Islet precursor cell (in vitro differentiated cells): ENCODE data around the gene PIGZ.
A peak's percentile ranks its signal among the peaks of the same experiment; 100 is the strongest.
"Not testable (repeated sequence)": the region's sequence is repeated elsewhere in the genome, so short reads cannot be mapped to it uniquely, and the experiment has no call there.

ENCODE experiments used
- DNase-seq: peaks from one replicate; pipeline ENCODE4 v3.0.0-alpha.2; 2018

PIGZ gene

DNA sequence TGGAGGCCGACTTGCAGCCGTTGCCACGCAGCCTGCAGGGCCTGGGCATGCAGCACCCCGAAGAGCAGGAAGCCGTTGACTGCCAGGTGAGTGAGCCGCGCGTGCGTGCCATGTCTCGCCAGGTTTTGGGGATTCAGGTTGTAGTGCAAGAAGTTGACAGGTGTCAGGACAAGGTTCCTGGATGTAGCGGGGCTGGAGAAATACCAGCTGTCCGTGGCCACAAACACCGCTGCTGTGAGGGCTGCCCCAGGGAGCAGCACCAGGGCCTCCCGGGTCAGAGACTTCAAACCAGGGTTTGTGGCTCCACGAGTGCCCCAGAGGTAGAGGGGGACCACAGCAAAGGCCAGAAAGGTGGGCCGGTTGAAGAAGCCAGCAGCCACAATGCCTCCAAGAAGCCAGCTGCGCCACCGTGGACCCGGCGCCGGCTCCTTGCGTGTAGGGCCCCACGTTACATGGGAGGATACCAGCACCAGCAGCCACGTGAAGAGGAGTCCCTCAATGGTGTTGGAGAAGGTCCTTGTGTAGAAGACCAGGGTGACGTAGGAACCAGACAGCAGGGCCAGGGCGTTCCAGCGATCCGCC lies 20.7 kb downstream of the PIGZ start:
- DNase-seq: no peak

DNA sequence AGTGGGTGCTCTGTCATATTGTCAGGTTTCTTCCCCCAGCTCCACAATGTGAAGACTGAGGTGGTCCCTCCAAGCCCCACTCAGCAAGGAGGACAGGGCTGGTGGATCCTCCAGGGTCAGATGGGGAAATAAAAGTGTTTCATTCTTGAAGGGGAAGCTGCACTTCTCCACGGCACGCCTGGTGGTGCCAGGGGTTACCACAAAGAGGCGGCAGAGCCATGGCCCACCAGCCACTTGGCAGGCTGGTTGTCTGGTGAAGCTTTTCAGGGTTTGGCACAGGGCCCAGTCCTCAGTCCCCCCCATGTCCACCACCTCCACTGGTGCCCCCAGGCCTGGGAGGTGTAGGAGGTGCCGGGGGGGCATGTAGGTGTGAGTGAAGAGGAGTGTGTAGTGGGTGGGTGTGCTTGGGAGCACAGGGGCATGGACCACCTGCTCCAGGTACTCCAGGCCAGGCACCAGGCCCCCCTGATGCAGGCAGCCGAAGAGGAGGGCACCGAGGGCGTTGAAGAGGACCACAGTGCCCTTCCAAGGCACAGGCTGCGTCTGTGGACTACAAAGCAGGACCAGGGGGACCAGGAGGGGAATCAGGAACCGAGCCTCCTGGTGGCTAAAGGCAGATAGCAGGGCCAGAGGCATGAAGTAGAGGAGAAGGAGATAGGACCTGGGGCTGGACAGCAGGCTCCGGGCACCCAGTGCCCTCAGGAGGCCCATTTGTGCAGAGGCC lies 21.3 kb downstream of the PIGZ start:
- DNase-seq: peak; percentile 72

DNA sequence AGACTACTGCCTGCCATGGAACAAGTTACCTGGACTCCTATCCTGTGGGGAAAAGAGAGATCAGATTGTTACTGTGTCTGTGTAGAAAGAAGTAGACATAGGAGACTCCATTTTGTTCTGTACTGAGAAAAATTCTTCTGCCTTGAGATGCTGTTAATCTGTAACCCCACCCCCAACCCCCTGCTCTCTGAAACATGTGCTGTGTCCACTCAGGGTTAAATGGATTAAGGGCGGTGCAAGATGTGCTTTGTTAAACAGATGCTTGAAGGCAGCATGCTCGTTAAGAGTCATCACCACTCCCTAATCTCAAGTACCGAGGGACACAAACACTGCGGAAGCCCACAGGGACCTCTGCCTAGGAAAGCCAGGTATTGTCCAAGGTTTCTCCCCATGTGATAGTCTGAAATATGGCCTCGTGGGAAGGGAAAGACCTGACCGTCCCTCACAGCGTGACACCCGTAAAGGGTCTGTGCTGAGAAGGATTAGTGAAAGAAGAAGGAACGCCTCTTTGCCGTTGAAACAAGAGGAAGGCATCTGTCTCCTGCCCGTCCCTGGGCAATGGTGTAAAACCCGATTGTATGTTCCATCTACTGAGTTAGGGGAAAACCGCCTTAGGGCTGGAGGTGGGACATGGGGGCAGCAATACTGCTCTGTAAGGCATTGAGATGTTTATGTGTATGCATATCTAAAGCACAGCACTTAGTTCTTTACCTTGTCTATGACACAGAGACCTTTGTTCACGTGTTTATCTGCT lies 24.4 kb downstream of the PIGZ start:
- DNase-seq: not testable (repeated sequence)

DNA sequence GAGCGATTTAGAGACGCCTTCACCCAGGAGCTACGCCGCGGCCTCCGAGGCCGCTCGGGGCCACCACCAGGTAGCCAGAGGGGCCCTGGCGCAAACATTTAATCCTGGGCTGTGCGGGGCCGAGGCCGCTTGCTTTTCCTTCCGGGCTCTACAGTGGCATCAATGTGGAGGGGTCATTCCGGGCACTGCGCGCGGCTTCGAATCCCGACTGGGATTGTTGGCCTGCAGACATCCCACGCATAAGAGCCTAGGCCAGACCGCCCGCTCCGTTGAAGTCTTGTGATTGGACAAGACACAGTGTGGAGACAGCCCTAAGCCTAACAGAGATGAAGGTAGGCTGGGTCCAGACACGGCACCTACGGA lies 25.7 kb downstream of the PIGZ start:
- DNase-seq: peak; percentile 61

DNA sequence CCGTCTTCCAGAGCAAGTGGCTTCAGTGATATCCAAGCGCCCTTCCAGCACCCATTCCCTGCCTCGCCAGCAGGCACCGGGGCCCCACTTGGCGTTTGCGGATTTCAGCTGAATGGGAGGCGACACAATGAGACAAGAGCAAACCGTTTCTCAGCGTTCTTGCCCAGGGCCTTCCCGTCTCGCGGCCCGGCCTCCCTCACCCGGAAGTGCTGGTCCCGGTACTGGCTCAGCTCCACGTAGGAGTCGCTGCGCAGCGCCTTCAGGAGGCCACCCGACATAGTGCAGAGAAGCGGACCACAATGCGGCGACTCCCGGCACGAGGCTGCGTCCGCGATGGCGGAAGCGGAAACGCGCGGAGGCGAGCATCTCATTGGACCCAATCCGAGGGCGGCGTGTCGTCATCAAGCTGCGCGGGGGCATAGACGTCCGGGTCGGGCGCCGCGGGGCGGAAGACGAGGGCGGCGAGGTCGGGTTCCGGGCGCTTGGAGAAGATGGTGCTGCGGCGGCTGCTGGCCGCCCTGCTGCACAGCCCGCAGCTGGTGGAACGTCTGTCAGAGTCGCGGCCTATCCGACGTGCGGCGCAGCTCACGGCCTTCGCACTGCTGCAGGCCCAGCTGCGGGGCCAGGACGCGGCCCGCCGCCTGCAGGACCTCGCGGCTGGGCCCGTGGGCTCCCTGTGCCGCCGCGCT lies 26.3 kb downstream of the PIGZ start, which contains the start of gene NCBP2:
Gene NCBP2 (minus strand): TSS at position 303 of the 689 bp plus-strand sequence. CDS start 25 bp downstream, at position 278.
- DNase-seq: peak; percentile 99

DNA sequence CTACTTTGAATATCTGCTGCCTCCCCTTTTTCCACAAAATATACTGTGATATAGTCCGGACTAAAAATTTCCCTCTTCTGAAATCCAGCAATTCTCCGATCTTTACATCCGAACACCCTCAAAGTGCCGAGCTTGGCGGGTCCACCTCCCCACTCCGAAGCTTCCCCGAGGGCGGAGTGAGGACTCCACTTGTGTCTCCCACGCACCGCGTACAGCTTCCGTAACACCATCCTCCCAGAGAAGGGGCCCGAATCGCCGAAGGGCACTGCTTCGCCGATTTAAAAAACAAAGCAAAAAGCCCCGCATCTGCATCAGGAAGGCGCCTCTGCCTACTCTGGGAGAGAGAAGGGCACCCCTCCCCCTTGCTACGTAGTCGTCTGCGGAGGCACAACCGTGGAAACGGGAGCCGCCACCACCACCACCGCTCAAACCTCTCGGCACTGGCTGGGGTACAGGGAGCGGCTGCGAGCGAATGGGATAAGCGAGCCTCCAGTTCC lies 26.9 kb downstream of the PIGZ start:
- DNase-seq: no peak

DNA sequence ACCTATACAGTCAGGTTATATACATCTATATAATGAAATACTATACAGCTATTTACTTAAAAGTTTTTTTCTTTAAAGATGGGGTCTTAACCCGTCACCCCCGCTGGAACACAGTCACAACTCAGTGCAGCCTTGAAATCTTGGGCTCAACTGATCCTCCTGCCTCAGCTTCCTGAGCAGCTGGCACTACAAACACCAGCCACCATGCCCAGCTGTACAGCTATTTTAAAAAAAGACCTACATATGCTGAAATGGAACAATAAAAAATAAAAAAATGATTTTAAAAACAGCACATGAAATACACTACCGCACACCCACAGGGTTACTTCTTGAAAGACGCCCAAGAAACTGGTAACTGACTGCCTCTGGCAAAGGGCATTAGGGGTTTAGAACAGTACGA lies 30.1 kb downstream of the PIGZ start:
- DNase-seq: no peak

DNA sequence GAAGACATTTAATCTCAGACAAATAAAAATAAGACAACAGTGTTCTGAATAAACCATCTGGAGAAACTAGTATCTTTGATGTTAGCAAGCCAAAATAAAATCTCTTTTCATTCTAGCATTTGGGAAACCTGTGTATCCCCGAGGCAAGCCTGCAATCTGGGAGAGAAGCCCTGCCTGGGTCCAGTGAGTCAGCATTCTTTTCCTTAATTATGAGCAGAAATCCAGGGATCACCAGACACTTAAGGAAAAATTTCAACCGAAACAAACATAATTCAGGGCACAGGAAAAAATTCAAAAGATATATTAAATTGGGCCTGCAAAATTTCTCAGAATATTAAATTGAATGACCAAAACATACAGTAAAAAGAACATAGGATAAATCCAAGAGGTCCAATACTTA lies 30.5 kb downstream of the PIGZ start:
- DNase-seq: no peak

DNA sequence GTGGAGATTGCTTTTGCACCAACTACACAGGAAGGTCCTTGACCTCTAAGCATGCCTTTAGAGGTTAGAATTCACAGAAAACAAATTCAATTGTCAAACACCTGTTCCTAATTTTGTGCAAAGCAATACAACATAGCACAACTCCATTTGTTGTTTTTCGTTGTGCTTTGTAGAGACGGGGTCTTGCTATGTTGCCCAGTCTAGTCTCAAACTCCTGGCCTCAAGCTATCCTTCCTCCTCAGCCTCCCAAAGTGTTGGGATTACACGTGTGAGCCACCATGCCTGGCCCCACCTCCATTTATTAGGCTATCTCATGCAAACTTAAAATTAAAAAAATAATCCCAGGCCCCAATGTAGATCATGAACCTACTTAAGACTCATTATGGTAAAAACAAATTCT lies 32.3 kb downstream of the PIGZ start:
- DNase-seq: no peak

DNA sequence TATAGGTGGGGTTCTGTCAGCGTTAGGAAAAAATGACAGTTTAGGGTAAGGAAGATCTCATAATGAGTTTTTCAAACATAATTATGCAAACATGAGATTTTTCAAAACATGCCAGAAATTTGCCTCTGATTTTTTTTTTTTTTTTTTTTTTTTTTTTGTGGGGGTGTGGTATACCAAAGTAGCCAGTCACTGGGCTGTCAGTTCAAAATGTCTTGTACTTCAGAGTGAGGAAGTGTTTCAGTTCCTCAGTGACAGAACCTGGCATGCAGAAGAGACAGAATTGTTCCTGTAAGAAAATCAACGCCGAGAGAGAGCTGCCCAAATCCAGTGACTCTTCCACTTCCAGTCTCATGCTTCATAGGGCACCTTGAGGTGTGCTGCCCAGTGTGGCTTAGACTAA lies 36.0 kb downstream of the PIGZ start:
- DNase-seq: no peak

DNA sequence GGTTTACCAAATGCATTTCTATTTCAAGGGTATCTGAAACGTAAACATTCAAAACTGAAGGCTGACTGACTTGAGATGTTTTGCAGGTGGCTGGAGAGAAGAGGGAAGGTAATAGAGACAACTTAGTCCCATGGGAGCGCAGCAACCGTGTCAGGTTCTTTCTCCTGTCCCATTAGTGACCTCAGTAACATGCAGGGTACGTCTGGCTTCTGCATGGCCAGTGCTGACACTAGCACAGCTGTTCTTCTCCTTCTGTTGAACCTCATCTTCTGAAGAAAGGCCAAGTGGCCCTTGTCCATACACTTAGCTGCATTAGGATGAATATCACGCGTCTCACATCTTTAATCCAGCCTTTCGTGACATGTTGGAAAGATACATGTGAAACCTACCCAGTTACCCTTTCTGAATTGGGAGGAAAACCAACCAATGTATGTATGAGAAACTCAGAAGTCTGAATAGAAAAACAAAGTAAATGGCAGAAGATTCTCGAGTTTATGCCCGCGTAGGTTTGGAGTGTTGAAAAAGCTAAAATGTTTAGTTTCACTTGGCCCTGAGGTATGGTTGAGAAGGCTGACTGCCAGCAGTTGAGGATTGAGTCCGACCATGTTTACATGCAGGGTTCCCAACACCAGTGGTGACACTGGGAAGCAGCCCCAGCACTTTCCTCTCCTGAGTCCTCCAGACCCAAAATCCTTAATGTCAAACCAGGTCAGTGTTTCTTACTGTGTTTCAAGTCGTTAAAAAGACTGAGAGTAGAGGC lies 36.6 kb downstream of the PIGZ start:
- no peak for DNase-seq

DNA sequence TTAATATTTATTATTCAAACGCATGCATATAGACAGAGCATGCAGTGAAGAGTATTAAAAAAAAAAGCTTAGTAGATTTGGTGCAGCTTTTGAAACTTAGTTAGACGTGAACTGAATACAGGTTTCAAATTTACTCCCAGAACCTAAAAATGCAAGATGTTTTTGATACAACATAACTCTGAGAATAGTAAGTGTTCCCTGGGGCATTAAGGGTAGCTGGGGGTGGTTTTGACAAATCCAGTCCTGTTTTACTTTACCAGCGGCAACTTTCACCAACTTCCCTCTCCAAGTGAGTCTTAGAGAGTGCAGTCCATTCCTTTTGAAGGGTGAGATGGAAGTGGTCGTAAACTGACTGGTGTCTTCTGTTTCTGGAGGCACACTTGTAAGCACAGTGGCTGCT lies 37.5 kb downstream of the PIGZ start:
- no peak for DNase-seq

DNA sequence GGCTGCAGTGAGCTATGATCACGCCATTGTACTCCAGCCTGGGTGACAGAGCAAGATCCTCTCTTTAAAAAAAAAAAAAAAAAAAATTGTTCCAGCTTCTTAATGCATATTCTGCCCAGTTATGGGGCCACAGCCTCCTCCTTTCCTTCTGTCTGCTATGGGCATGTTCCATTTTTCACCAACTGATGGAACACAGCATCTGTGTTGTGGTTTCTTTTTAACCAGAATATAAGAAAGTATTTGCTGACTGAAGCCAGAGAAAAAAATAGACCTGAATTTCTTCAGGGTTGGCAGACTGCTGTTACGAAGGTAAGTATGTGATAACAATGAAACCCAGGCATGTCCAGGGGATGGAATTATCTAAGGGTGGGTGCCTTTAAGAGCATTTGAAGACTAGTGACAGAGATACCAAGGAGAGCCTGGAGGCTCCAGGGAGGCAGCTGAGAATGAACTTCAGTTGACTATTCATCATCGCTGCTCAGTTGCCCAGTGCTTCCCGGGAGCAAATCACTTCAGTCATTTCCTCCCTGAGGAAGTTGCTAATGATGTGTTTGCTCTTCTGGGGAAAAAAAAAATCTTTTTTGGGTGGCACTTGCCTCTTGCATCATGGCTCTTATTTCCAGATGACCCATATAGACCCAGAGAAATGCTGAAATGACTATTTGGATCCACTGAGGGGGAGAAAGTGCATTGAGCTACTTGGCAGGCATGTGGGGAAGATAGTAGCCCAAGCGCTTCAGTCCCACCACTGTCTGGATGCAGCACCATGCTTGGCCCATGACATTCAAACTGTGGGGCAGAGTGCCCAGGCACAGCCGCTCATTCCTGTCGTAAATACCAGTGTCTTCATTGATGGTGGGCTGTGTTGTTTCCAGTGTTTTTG lies 40.8 kb downstream of the PIGZ start:
- no peak for DNase-seq

DNA sequence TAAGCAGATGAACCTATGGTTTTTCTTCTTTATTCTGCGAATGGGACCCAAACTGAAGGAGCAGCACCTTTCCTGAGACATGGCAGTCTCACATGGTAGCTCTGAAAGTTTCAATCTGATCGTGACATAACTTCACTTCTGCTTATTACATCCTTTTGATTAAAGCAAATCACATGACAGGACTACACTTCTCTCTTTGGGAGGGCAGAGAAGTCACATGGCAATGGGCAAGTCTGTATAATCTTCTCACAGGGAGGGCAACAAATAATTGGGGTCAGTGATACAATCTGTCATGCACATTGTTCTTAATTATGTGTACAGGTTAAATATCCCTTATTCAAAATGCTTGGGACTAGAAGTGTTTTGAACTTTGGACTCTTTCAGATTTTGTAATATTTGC lies 47.9 kb downstream of the PIGZ start:
- no peak for DNase-seq

DNA sequence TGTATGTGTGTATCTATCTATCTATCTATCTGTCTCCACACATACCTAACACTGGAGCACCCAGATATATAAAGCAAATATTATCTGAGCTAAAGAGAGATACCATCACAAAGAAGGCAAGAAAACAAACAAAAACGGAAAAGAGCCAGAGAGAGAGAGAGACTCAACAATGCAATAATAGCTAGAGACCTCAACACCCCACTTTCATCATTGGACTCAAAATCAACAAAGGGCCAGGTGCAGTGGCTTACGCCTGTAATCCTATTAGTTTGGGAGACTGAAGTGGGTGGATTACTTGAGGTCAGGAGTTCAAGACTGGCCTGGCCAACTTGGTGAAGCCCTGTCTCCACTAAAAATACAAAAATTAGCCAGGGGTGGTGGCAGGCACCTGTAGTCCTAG lies 49.7 kb downstream of the PIGZ start:
- no peak for DNase-seq

DNA sequence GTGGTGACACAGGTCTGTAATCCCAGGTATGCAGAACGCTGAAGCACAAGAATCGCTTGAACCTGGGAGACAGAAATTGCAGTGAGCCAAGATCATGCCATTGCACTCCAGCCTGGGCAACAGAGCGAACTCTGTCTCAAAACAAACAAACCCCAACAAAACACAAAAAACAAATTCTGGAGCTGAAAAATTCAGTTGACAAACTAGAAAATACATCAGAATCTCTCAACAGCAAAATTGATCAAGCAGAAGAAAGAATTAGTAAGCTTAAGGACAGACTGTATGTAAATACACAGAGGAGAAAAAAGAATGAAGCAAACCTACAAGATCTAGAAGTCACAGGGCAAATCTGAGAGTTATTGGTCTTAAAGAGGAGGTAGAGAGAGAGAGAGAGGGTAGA lies 51.6 kb downstream of the PIGZ start:
- no peak for DNase-seq

DNA sequence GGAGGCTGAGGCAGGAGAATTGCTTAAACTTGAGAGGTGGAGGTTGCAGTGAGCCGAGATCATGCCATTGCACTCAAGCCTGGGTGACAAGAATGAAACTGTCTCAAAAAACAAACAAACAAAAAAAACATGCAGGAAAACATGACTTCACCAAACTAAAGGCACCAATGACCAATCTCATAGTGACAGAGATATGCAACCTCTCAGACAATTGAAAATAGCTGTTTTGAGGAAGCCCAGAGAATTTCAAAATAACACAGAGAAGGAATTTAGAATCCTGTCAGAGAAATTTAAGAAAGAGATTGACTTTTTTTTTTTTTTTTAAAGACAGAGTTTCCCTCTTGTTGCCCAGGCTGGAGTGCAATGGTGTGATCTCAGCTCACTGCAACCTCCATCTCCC lies 52.4 kb downstream of the PIGZ start:
- DNase-seq: no peak

DNA sequence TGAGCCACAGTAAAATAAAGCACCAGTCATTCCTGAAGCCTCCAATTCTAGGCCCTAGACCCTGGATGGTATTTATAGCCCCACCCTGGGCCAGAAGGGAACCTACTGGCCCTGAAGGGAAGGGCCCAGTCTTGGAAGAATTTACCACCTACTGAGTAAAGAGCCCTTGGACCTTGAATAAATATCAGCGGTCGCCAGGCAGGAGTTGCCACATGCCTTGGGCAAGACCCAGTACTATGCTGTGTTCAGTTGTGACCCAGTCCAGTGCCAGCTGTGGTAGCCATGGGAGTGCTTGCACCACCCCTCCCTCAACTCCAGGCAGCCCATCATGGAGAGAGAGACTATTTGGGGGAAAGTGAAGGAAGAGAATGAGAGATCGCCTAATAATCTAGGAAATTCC lies 53.3 kb downstream of the PIGZ start:
- no peak for DNase-seq

DNA sequence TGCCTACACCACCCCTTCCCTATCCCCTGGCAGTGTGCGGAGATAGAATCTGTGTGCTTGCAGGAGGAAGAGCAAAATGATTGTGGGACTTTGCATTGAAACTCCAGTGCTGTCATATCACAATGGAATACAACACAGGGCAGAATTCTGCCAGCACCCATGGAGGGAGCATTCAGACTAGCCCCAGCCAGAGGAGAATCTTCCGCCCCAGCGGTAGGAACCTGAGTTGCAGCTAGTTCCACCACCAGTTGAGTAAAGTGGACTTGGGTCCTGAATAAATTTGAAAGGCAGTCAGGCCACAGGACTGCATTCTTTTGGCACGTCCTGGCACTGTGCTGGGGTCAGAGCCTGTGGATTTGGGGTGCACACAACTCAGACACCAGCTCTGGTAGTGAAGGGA lies 53.8 kb downstream of the PIGZ start:
- DNase-seq: peak; percentile 65

DNA sequence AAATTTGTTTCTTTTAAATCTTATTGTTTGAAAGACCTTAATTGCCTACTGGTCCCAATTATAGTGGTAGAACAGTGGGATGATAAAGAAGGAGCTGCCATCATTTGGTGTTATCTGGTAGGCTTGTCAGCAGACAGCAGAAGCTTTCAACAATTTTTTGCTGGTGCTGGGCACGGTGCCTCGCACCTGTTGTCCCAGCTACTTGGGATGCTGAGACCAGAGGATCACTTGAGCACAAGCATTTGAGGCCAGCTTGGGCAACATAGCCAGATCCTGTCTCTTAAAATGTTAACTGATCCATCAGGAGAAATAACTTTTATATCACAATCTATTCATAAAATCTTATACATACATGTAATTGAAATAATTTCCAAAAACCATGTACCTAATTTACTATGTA lies 64.9 kb downstream of the PIGZ start:
- DNase-seq: no peak

DNA sequence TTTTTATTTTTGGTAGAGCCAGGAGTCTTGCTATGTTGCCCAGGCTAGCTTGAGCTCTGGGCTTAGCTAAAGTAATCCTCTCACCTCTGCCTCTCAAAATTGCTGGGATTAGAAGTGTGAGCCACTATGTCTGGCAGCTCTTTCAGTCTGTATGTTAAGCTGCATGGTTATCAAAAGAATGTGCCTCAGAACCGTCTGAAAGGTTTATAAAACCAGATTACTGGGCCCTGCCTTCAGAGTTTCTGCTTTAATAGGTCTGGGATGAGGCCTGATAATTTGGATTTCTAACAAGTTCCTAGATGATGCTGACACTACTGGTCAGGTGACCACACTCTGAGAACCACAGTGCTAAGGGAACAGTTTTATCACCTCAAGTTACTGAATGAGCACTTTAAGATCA lies 66.3 kb downstream of the PIGZ start:
- no peak for DNase-seq

DNA sequence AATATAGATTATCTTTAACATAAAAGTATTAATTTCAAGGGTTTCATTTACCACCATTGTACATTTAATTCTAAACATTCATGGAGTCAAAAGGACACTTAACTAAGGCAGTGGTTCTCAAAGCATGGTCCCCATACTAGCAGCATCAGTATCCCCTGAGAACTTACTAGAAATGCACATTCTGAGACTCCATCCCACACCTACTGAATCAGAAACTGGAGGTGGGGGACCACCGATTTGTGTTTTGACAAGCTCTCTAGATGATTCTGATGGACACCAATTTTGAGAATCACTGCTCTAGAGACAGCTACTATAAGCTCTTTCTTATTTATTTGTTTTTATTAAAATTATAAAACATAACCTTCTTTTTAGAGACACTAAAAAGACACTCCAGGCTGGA lies 66.9 kb downstream of the PIGZ start:
- DNase-seq: no peak
